Measurements from ENCODE around the gene C14orf132.

DNA sequence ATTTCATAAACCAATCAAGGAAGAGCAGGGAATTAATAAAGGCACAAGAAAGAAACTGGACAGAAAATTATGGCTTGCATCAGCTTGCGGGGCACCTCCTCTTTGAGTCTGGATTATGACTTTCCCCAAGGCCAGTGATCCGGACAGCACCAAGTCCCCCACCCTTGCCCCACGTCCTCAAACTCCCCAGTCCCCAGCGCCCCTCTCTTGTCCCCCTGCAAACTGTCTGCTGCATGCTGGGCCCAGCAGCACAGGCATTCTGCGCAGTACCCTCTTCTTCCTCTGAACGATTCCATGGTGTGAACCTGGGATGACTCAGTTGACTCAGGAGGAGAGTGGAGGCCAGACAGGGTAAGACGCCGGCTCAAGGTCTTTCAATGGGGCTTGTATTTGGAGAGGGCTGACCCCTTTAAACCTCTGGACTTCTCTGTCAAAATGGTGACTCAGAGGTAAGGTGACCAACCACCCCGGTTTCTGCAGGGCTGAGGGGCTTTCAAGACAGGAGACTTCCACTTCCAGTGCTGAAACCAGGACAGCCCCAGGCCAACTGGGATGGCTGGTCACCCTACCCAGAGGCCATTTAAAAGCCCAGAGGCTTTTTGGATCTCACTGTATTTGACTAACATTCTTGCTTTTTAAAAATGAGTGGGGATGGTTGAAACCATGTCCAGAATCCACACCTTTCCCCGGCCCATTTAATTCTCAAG lies 13.5 kb downstream of the C14orf132 start:
- no peak for TF ChIP-seq POLR2A (IDR thresholded peaks at IDR 0.05)
- TF ChIP-seq, protein P1, sequence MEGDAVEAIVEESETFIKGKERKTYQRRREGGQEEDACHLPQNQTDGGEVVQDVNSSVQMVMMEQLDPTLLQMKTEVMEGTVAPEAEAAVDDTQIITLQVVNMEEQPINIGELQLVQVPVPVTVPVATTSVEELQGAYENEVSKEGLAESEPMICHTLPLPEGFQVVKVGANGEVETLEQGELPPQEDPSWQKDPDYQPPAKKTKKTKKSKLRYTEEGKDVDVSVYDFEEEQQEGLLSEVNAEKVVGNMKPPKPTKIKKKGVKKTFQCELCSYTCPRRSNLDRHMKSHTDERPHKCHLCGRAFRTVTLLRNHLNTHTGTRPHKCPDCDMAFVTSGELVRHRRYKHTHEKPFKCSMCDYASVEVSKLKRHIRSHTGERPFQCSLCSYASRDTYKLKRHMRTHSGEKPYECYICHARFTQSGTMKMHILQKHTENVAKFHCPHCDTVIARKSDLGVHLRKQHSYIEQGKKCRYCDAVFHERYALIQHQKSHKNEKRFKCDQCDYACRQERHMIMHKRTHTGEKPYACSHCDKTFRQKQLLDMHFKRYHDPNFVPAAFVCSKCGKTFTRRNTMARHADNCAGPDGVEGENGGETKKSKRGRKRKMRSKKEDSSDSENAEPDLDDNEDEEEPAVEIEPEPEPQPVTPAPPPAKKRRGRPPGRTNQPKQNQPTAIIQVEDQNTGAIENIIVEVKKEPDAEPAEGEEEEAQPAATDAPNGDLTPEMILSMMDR (IDR thresholded peaks at IDR 0.05): no peak
- TF ChIP-seq EP300 (IDR thresholded peaks at IDR 0.05; ENCODE audit: low read depth): no peak

Measured in transverse colon (tissue), 3 donors.